ENCODE measurements around the gene CYSRT1. TPM values are rescaled to one million over a fixed set of nuclear protein-coding genes. Genes with fewer than 3 reads are reported as not detected.

CYSRT1 gene
- total and polyA plus RNA-seq, 7 experiments from 2014 or later = 0.45 to 0.63 (median 0.49) TPM; not detected in 3

GRCh38 chr9:137179761-137180160 is 45.2 kb upstream of the CYSRT1 start:
- ChIA-PET POLR2A (interaction anchor here (1.0 to 1.7 kb wide), 2 partner anchors 8 to 52 kb away, joined by 3 to 4 read pairs; partner anchors contain the start of genes ANAPC2 and SSNA1), CTCF (no interaction called here)
- Histone ChIP-seq H3K4me3 (ENCODE audit: low read length) (no peak overlapping the region), H3K27me3 (ENCODE audit: control insufficient read depth in 2 of 2, insufficient read depth in 2 of 2, low read length in 2 of 2) (no peaks in the 10 kb centered on the region), H3K9me3 (ENCODE audit: control insufficient read depth in 2 of 3, low read length in 3 of 3) (no peaks in the 10 kb centered on the region), H3K4me1 (ENCODE audit: control insufficient read depth in 2 of 2, insufficient read depth in 2 of 2, low read length in 2 of 2) (no peaks in the 10 kb centered on the region), H3K36me3 (ENCODE audit: control insufficient read depth in 2 of 3, insufficient read depth in 3 of 3, low read length in 3 of 3) (peaks cover 0 to 73% (median 13%) of the 10 kb centered on the region in 3 experiments), H3K27ac (ENCODE audit: low read depth, low read length) (no peak overlapping the region)
- no peak overlapping the region for H3K4me3 Mint-ChIP-seq
- intact Hi-C loops (cut with micrococcal nuclease) = no loop called here
- H3K36me3 Mint-ChIP-seq = peaks cover 0 to 16% (median 4%) of the 10 kb centered on the region in 5 donors
- peaks cover 3 to 16% (median 7%) of the 10 kb centered on the region in 7 donors for H3K4me1 Mint-ChIP-seq
- DNase-seq = no peak
- no peaks in the 10 kb centered on the region for H3K27me3 Mint-ChIP-seq
- H3K9me3 Mint-ChIP-seq = no peaks in the 10 kb centered on the region
- no peak for ATAC-seq
- H3K27ac Mint-ChIP-seq = no peak overlapping the region

GRCh38 chr9:137180491-137180890 is 44.5 kb upstream of the CYSRT1 start:
- H3K4me1 Mint-ChIP-seq = peaks cover 3 to 20% (median 5%) of the 10 kb centered on the region in 7 donors
- H3K27ac Mint-ChIP-seq = no peak overlapping the region
- ATAC-seq (no peak), DNase-seq (no peak)
- Histone ChIP-seq H3K4me3 (ENCODE audit: low read length) (no peak overlapping the region), H3K9me3 (ENCODE audit: control insufficient read depth in 2 of 3, low read length in 3 of 3) (no peaks in the 10 kb centered on the region), H3K27me3 (ENCODE audit: control insufficient read depth in 2 of 2, insufficient read depth in 2 of 2, low read length in 2 of 2) (no peaks in the 10 kb centered on the region), H3K27ac (ENCODE audit: low read depth, low read length) (no peak overlapping the region), H3K4me1 (ENCODE audit: control insufficient read depth in 2 of 2, insufficient read depth in 2 of 2, low read length in 2 of 2) (no peaks in the 10 kb centered on the region), H3K36me3 (ENCODE audit: control insufficient read depth in 2 of 3, insufficient read depth in 3 of 3, low read length in 3 of 3) (peaks cover 0 to 80% (median 14%) of the 10 kb centered on the region in 3 experiments)
- intact Hi-C loops (cut with micrococcal nuclease) = no loop called here
- H3K4me3 Mint-ChIP-seq = no peak overlapping the region
- POLR2A ChIA-PET = interaction anchor here (1.7 kb wide), 1 partner anchor 53 kb away, joined by 4 read pairs; no protein-coding TSS in a partner anchor
- H3K9me3 Mint-ChIP-seq = no peaks in the 10 kb centered on the region
- CTCF ChIA-PET = no interaction called here
- H3K36me3 Mint-ChIP-seq = peaks cover 0 to 16% (median 4%) of the 10 kb centered on the region in 5 donors
- no peaks in the 10 kb centered on the region for H3K27me3 Mint-ChIP-seq

GRCh38 chr9:137181680-137182079 is 43.3 kb upstream of the CYSRT1 start:
- peak overlapping the region in 1 of 9 donors; percentile 66 for H3K27ac Mint-ChIP-seq
- H3K9me3 Mint-ChIP-seq = no peaks in the 10 kb centered on the region
- ATAC-seq (no peak), DNase-seq (no peak)
- Histone ChIP-seq H3K4me1 (ENCODE audit: control insufficient read depth in 2 of 2, insufficient read depth in 2 of 2, low read length in 2 of 2) (peaks cover 5 to 8% of the 10 kb centered on the region in 2 donors), H3K27me3 (ENCODE audit: control insufficient read depth in 2 of 2, insufficient read depth in 2 of 2, low read length in 2 of 2) (no peaks in the 10 kb centered on the region), H3K4me3 (ENCODE audit: low read length) (no peak overlapping the region), H3K36me3 (ENCODE audit: control insufficient read depth in 2 of 3, insufficient read depth in 3 of 3, low read length in 3 of 3) (peaks cover 0 to 92% (median 14%) of the 10 kb centered on the region in 3 experiments), H3K27ac (ENCODE audit: low read depth, low read length) (no peak overlapping the region), H3K9me3 (ENCODE audit: control insufficient read depth in 2 of 3, low read length in 3 of 3) (no peaks in the 10 kb centered on the region)
- H3K4me1 Mint-ChIP-seq = peaks cover 5 to 24% (median 10%) of the 10 kb centered on the region in 7 donors
- H3K27me3 Mint-ChIP-seq = no peaks in the 10 kb centered on the region
- no peak overlapping the region for H3K4me3 Mint-ChIP-seq
- ChIA-PET POLR2A (interaction anchor here (1.7 kb wide), 1 partner anchor 54 kb away, joined by 4 read pairs; no protein-coding TSS in a partner anchor), CTCF (no interaction called here)
- peaks cover 0 to 16% (median 4%) of the 10 kb centered on the region in 5 donors for H3K36me3 Mint-ChIP-seq
- intact Hi-C loops (cut with micrococcal nuclease) = no loop called here

GRCh38 chr9:137182836-137183235 is 42.1 kb upstream of the CYSRT1 start:
- H3K36me3 Mint-ChIP-seq = peaks cover 0 to 12% (median 4%) of the 10 kb centered on the region in 5 donors

GRCh38 chr9:137183980-137184595 is 40.9 kb upstream of the CYSRT1 start:
- ATAC-seq (no peak), DNase-seq (no peak)
- Histone ChIP-seq H3K4me3 (ENCODE audit: low read length) (no peak overlapping the region), H3K36me3 (ENCODE audit: control insufficient read depth in 2 of 3, insufficient read depth in 3 of 3, low read length in 3 of 3) (peaks cover 0 to 89% (median 14%) of the 10 kb centered on the region in 3 experiments), H3K4me1 (ENCODE audit: control insufficient read depth in 2 of 2, insufficient read depth in 2 of 2, low read length in 2 of 2) (peaks cover 17 to 23% of the 10 kb centered on the region in 2 donors), H3K27ac (ENCODE audit: low read depth, low read length) (no peak overlapping the region), H3K9me3 (ENCODE audit: control insufficient read depth in 2 of 3, low read length in 3 of 3) (no peaks in the 10 kb centered on the region), H3K27me3 (ENCODE audit: control insufficient read depth in 2 of 2, insufficient read depth in 2 of 2, low read length in 2 of 2) (no peaks in the 10 kb centered on the region)
- H3K9me3 Mint-ChIP-seq = peaks cover 0 to 2% (median 0%) of the 10 kb centered on the region in 11 donors
- H3K4me1 Mint-ChIP-seq = peaks cover 14 to 43% (median 22%) of the 10 kb centered on the region in 7 donors
- ChIA-PET CTCF (no interaction called here), POLR2A (interaction anchor here (1.0 kb wide), 1 partner anchor 7 kb away, joined by 3 read pairs; no protein-coding TSS in a partner anchor)
- peak overlapping the region in 5 of 10 donors; percentile 12 to 68 (median 34) for H3K4me3 Mint-ChIP-seq
- peak overlapping the region in 2 of 9 donors; percentile 5 to 8 for H3K27ac Mint-ChIP-seq
- H3K36me3 Mint-ChIP-seq = peaks cover 0 to 12% (median 4%) of the 10 kb centered on the region in 5 donors
- H3K27me3 Mint-ChIP-seq = no peaks in the 10 kb centered on the region
- intact Hi-C loops (cut with micrococcal nuclease) = no loop called here

More at GRCh38 chr9:137182836-137183235, 42.1 kb upstream of the CYSRT1 start:
- H3K9me3 ChIP-seq (ENCODE audit: control insufficient read depth in 2 of 3, low read length in 3 of 3) = no peaks in the 10 kb centered on the region
- ATAC-seq (no peak), DNase-seq (no peak)
- peaks cover 14 to 35% (median 19%) of the 10 kb centered on the region in 7 donors for H3K4me1 Mint-ChIP-seq
- no peak overlapping the region for H3K27ac ChIP-seq (ENCODE audit: low read depth, low read length)
- H3K36me3 ChIP-seq (ENCODE audit: control insufficient read depth in 2 of 3, insufficient read depth in 3 of 3, low read length in 3 of 3) = peaks cover 0 to 93% (median 14%) of the 10 kb centered on the region in 3 experiments
- intact Hi-C loops (cut with micrococcal nuclease) = no loop called here
- no peaks in the 10 kb centered on the region for H3K27me3 ChIP-seq (ENCODE audit: control insufficient read depth in 2 of 2, insufficient read depth in 2 of 2, low read length in 2 of 2)
- no peak overlapping the region for H3K27ac Mint-ChIP-seq
- no peaks in the 10 kb centered on the region for H3K27me3 Mint-ChIP-seq
- no peaks in the 10 kb centered on the region for H3K9me3 Mint-ChIP-seq
- H3K4me1 ChIP-seq (ENCODE audit: control insufficient read depth in 2 of 2, insufficient read depth in 2 of 2, low read length in 2 of 2) = peaks cover 16 to 19% of the 10 kb centered on the region in 2 donors
- ChIA-PET CTCF (no interaction called here), POLR2A (no interaction called here)
- H3K4me3 Mint-ChIP-seq = peak overlapping the region in 1 of 10 donors; percentile 9
- no peak overlapping the region for H3K4me3 ChIP-seq (ENCODE audit: low read length)

- intact Hi-C loops (cut with micrococcal nuclease) = no loop called here
- Mint-ChIP-seq H3K27ac (no peak overlapping the region), H3K9me3 (peaks cover 0 to 2% (median 0%) of the 10 kb centered on the region in 11 donors), H3K4me3 (peak overlapping the region in 2 of 10 donors; percentile 29 to 68), H3K36me3 (peaks cover 0 to 12% (median 4%) of the 10 kb centered on the region in 5 donors), H3K27me3 (no peaks in the 10 kb centered on the region), H3K4me1 (peaks cover 14 to 53% (median 28%) of the 10 kb centered on the region in 7 donors)
- POLR2A ChIA-PET = interaction anchor here (1.0 to 10.4 kb wide), 2 partner anchors 8 to 19 kb away, joined by 3 to 136 read pairs; partner anchors contain the start of genes NDOR1, TMEM203 and TPRN
- no peak overlapping the region for H3K27ac ChIP-seq (ENCODE audit: low read depth, low read length)
- CTCF ChIA-PET = no interaction called here
- H3K4me1 ChIP-seq (ENCODE audit: control insufficient read depth in 2 of 2, insufficient read depth in 2 of 2, low read length in 2 of 2) = peaks cover 27 to 32% of the 10 kb centered on the region in 2 donors
- H3K27me3 ChIP-seq (ENCODE audit: control insufficient read depth in 2 of 2, insufficient read depth in 2 of 2, low read length in 2 of 2) = no peaks in the 10 kb centered on the region
- peaks cover 0 to 85% (median 11%) of the 10 kb centered on the region in 3 experiments for H3K36me3 ChIP-seq (ENCODE audit: control insufficient read depth in 2 of 3, insufficient read depth in 3 of 3, low read length in 3 of 3)
- ATAC-seq = no peak
- DNase-seq = no peak
- no peaks in the 10 kb centered on the region for H3K9me3 ChIP-seq (ENCODE audit: control insufficient read depth in 2 of 3, low read length in 3 of 3)
- H3K4me3 ChIP-seq (ENCODE audit: low read length) = no peak overlapping the region
Observed at GRCh38 chr9:137184881-137185660, 39.9 kb upstream of the CYSRT1 start.

Measured in naive thymus-derived CD4-positive, alpha-beta T cell (primary cell).